Astrocyte (in vitro differentiated cells and primary cell): ENCODE measurements around the gene DCTN1.

Source experiments
- EZH2 ChIP-seq: IDR thresholded peaks from 2 replicates; pipeline ENCODE4 v1.6.1; 2012; ENCODE audit warnings: mild to moderate bottlenecking, low read length, inconsistent platforms; ENCODE audit not compliant: insufficient read depth
- TF ChIP-seq, protein P1 (sequence below): IDR thresholded peaks from 2 replicates; pipeline ENCODE4 v1.5.1; 2011; ENCODE audit warnings: low read depth, mild to moderate bottlenecking, inconsistent platforms, low read length, moderate library complexity; ENCODE audit not compliant: insufficient read depth

DNA sequence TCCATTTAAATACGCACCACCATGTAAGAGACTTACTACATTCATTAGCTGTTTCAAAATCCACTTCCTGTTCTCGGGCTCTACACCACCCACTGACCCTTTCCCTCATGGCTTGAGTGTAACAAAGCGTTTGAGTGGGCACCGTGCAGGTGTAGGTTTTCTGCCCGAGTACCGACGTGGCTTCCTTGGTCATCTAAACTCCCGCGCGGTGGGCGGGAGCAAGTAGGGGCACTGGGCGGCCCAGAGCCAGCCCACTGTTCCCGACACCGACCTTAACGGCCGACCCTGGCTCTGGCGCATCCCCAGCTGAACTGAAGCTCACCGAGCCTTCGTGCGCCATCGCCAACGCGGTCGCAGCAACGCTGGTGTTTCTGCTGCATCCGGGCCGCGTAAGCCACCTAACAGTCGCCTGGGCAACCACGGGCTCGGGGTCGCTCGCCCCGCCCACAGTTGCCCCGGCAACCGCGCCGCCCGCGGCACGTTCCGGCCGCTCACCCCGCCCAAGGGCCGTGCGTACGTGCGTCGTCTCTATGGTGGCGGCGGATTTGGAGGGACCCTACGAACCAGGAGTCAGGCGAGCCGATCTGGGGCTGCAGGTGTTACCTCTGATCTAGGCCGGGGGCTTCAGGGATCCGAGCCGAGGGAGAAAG is 41.2 kb upstream of the DCTN1 start, which contains the start of the genes C2orf81 and WDR54:
- TF ChIP-seq, protein P1, sequence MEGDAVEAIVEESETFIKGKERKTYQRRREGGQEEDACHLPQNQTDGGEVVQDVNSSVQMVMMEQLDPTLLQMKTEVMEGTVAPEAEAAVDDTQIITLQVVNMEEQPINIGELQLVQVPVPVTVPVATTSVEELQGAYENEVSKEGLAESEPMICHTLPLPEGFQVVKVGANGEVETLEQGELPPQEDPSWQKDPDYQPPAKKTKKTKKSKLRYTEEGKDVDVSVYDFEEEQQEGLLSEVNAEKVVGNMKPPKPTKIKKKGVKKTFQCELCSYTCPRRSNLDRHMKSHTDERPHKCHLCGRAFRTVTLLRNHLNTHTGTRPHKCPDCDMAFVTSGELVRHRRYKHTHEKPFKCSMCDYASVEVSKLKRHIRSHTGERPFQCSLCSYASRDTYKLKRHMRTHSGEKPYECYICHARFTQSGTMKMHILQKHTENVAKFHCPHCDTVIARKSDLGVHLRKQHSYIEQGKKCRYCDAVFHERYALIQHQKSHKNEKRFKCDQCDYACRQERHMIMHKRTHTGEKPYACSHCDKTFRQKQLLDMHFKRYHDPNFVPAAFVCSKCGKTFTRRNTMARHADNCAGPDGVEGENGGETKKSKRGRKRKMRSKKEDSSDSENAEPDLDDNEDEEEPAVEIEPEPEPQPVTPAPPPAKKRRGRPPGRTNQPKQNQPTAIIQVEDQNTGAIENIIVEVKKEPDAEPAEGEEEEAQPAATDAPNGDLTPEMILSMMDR = no peak
- no peak for TF ChIP-seq EZH2
